Measurements from ENCODE around the gene NOTCH2. TPM values are rescaled to one million over a fixed set of nuclear protein-coding genes. Genes with fewer than 3 reads are reported as not detected.
"Not testable (repeated sequence)": the region's sequence is repeated elsewhere in the genome, so short reads cannot be mapped to it uniquely, and the experiment has no call there.

NOTCH2 gene
- total RNA-seq, 1 experiment from 2014 or later: 79.6 TPM

DNA sequence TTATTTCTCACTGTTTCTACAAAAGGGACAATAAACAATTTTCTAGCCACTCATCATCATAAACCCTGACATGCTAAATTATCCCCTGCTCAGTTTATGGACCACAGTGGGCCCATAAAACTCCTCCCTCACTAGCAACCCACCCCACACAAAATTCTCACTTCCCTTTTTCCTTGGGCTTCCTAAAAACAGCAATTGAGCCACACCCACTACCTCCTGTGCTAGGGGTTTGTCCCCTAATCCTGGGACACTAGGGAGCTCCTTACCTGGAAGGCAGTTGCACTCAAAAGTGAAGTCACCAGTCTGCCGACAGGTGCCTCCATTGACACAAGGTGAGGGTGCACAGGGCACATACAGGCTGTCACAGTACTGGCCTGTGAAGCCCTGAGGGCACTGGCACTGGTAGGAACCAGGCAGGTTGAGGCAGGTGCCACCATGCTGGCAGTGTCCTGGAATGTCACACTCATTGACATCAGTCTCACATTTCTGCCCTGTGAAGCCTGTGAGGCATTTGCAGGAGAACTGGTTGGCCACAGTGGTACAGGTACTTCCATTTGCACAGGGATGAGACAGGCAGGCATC is 72.6 kb downstream of the NOTCH2 start:
- H3K4me3 Mint-ChIP-seq (ENCODE audit: low read depth, unreplicated experiment); H3K36me3 Mint-ChIP-seq (ENCODE audit: insufficient read depth, unreplicated experiment); H3K9me3 Mint-ChIP-seq (ENCODE audit: low read depth, unreplicated experiment); CTCF ChIA-PET; H3K27me3 Mint-ChIP-seq (ENCODE audit: unreplicated experiment); intact Hi-C loops (cut with micrococcal nuclease; ENCODE audit: unreplicated experiment); H3K4me1 Mint-ChIP-seq (ENCODE audit: low read depth, unreplicated experiment); BruUV-seq (replicated peaks); DNase-seq; H3K27ac Mint-ChIP-seq (ENCODE audit: unreplicated experiment): not testable (repeated sequence)

DNA sequence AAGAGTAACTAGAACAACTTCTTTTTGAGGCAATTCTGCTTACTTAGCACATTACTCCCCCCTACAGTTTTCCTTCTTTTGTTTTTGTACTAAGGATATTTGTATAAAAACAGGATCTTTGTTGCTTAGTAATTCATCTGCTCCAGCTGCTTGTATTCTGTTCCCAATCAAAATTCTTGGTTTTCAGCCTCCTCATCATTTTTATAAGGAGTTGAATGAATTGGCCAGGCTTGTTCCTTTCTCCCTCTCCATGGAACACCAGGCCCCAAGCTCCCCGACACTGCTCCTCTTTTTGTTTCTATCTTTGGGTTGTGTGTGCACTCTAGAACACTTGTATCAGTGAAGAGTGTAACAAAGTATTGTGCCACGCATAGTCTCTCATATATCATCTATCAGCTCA is 73.5 kb downstream of the NOTCH2 start:
- H3K27me3 Mint-ChIP-seq (ENCODE audit: unreplicated experiment); H3K4me3 Mint-ChIP-seq (ENCODE audit: low read depth, unreplicated experiment); H3K36me3 Mint-ChIP-seq (ENCODE audit: insufficient read depth, unreplicated experiment); intact Hi-C loops (cut with micrococcal nuclease; ENCODE audit: unreplicated experiment); H3K9me3 Mint-ChIP-seq (ENCODE audit: low read depth, unreplicated experiment); CTCF ChIA-PET; BruUV-seq (replicated peaks); H3K4me1 Mint-ChIP-seq (ENCODE audit: low read depth, unreplicated experiment); DNase-seq; H3K27ac Mint-ChIP-seq (ENCODE audit: unreplicated experiment): not testable (repeated sequence)

DNA sequence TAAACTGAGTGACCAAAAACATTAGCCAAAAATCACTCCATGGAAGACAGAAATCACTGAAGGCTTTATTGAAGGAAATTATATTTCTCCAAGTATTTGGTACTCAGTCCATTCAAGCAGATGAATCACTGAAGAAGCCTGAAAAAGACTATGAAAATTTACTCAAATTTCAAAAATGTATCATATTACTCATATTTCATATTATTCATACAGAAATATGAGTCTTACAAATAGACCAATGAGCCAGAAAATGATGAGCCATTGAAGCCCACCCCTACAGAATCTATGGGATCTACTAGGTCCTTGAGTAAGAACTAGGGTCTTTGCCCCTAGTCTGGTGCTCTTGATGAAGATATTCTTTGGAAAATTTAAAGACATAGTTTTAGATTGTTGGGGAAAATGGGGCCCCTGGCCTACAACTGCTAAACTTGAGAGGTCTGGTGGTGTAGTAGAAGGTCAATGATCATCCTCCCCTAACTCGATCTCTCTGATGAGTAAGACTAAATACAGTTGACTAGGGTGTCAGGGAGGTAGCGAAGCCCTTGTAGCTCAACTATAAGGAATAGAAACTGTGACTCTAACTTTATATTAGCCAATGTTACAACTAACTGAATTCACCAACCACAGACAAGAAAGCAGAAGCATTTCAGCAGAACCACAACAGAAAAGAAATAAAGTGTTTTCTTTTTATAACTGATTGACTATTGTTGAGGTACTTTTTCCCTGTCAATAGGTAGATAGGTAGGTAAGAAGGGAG is 81.0 kb downstream of the NOTCH2 start:
- CTCF ChIA-PET: no interaction called here
- TF ChIP-seq, protein P1, sequence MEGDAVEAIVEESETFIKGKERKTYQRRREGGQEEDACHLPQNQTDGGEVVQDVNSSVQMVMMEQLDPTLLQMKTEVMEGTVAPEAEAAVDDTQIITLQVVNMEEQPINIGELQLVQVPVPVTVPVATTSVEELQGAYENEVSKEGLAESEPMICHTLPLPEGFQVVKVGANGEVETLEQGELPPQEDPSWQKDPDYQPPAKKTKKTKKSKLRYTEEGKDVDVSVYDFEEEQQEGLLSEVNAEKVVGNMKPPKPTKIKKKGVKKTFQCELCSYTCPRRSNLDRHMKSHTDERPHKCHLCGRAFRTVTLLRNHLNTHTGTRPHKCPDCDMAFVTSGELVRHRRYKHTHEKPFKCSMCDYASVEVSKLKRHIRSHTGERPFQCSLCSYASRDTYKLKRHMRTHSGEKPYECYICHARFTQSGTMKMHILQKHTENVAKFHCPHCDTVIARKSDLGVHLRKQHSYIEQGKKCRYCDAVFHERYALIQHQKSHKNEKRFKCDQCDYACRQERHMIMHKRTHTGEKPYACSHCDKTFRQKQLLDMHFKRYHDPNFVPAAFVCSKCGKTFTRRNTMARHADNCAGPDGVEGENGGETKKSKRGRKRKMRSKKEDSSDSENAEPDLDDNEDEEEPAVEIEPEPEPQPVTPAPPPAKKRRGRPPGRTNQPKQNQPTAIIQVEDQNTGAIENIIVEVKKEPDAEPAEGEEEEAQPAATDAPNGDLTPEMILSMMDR (IDR thresholded peaks at IDR 0.05; ENCODE audit: unreplicated experiment): no peak
- Mint-ChIP-seq H3K4me1 (ENCODE audit: low read depth, unreplicated experiment) (peaks cover 18% of the 10 kb centered on the region), H3K9me3 (ENCODE audit: low read depth, unreplicated experiment) (no peaks in the 10 kb centered on the region), H3K4me3 (ENCODE audit: low read depth, unreplicated experiment) (no peak overlapping the region), H3K27ac (ENCODE audit: unreplicated experiment) (no peak overlapping the region), H3K36me3 (ENCODE audit: insufficient read depth, unreplicated experiment) (peaks cover 5% of the 10 kb centered on the region), H3K27me3 (ENCODE audit: unreplicated experiment) (no peaks in the 10 kb centered on the region)
- no TSS peak for BruUV-seq (replicated peaks)
- no peak for DNase-seq
- intact Hi-C loops (cut with micrococcal nuclease; ENCODE audit: unreplicated experiment): no loop called here

DNA sequence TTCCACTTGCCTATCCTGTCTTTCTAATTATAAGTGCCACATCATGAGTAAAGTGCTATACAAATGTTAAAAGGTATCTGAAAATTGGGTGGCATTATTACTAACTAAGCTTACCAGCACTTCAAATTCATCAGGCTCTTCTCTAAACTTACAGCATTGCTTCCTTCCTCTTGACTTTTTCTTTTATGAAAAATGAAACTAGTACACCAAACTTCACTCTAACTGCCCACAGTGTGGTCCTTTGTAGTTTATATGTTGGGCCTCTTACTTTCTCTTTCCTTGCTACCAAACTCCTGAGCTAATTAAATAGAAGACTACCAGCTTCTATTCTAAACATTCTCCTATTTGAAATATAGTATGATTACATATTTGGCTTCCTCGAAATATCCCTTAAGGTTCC is 81.8 kb downstream of the NOTCH2 start:
- TF ChIP-seq, protein P1 (IDR thresholded peaks at IDR 0.05; ENCODE audit: unreplicated experiment): no peak
- H3K9me3 Mint-ChIP-seq (ENCODE audit: low read depth, unreplicated experiment): no peaks in the 10 kb centered on the region
- intact Hi-C loops (cut with micrococcal nuclease; ENCODE audit: unreplicated experiment): no loop called here
- BruUV-seq (replicated peaks): no TSS peak
- H3K27ac Mint-ChIP-seq (ENCODE audit: unreplicated experiment): no peak overlapping the region
- CTCF ChIA-PET: no interaction called here
- DNase-seq: no peak
- peaks cover 18% of the 10 kb centered on the region for H3K4me1 Mint-ChIP-seq (ENCODE audit: low read depth, unreplicated experiment)
- H3K27me3 Mint-ChIP-seq (ENCODE audit: unreplicated experiment): no peaks in the 10 kb centered on the region
- no peak overlapping the region for H3K4me3 Mint-ChIP-seq (ENCODE audit: low read depth, unreplicated experiment)
- H3K36me3 Mint-ChIP-seq (ENCODE audit: insufficient read depth, unreplicated experiment): peaks cover 5% of the 10 kb centered on the region

DNA sequence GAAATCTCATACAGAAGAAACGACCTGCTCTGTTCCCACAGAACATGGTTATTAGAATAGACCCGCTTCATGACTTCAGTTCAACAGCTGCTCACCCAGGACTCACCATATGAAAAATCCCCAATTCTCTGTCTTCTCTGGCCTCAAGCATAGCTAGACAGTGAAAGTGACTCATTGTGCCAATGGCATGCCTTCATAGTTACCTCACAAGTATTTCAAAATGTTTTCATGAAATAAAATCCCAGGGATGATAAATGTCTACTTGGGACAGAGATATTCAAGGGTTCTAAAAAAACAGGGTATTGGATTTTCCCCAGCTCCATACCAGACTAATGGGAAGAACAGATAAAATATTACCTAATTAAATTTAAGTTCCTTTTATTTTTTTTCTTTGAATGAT is 82.3 kb downstream of the NOTCH2 start:
- no TSS peak for BruUV-seq (replicated peaks)
- Mint-ChIP-seq H3K4me3 (ENCODE audit: low read depth, unreplicated experiment) (no peak overlapping the region), H3K9me3 (ENCODE audit: low read depth, unreplicated experiment) (no peaks in the 10 kb centered on the region), H3K27me3 (ENCODE audit: unreplicated experiment) (no peaks in the 10 kb centered on the region), H3K4me1 (ENCODE audit: low read depth, unreplicated experiment) (peaks cover 18% of the 10 kb centered on the region), H3K36me3 (ENCODE audit: insufficient read depth, unreplicated experiment) (peaks cover 5% of the 10 kb centered on the region), H3K27ac (ENCODE audit: unreplicated experiment) (no peak overlapping the region)
- TF ChIP-seq, protein P1 (IDR thresholded peaks at IDR 0.05; ENCODE audit: unreplicated experiment): no peak
- intact Hi-C loops (cut with micrococcal nuclease; ENCODE audit: unreplicated experiment): no loop called here
- CTCF ChIA-PET: no interaction called here
- DNase-seq: no peak
